Stimulated activated CD4-positive, alpha-beta T cell treated with anti-CD3 and anti-CD28 coated beads, Interleukin-1b, Interleukin-23, amount 100 ng/mL, for 24 hours (primary cell): ENCODE measurements around the gene PTGR1.
A peak's percentile ranks its signal among the peaks of the same experiment; 100 is the strongest.
"Not testable (repeated sequence)": the region's sequence is repeated elsewhere in the genome, so short reads cannot be mapped to it uniquely, and the experiment has no call there.

Experiments
- DNase-seq, 4 experiments: peaks; one replicate each; pipeline ENCODE4 v3.0.0-alpha.2; 2020; ENCODE audit warnings: low read depth in 4 of 4, low spot score in 1 of 4

The PTGR1 gene

GRCh38 chr9:111613436-111614040 lies 14.1 kb upstream of the PTGR1 start:
- no peak for DNase-seq

- no peak for DNase-seq
These were observed 11.4 kb upstream of the PTGR1 start for GRCh38 chr9:111610845-111611244.

- DNase-seq = no peak
These were observed 10.7 kb upstream of the PTGR1 start for GRCh38 chr9:111610149-111610548.

- DNase-seq = no peak
These were observed 5.7 kb upstream of the PTGR1 start for GRCh38 chr9:111605041-111605559.

GRCh38 chr9:111604054-111604615 lies 4.7 kb upstream of the PTGR1 start:
- DNase-seq = no peak

GRCh38 chr9:111603041-111603440 lies 3.6 kb upstream of the PTGR1 start:
- no peak for DNase-seq

GRCh38 chr9:111601237-111602018 lies 2.0 kb upstream of the PTGR1 start:
- DNase-seq = no peak

GRCh38 chr9:111599955-111600343 lies 502 bp upstream of the PTGR1 start:
- no peak for DNase-seq

- no peak for DNase-seq
These were observed 735 bp downstream of the PTGR1 start for GRCh38 chr9:111598733-111599091.

GRCh38 chr9:111597852-111598732 lies 1.4 kb downstream of the PTGR1 start:
- peak in 1 of 4 experiments; percentile 26 for DNase-seq

- no peak for DNase-seq
These were observed 10.6 kb downstream of the PTGR1 start for GRCh38 chr9:111588846-111589245.

GRCh38 chr9:111586378-111586777 lies 13.1 kb downstream of the PTGR1 start:
- no peak for DNase-seq

- no peak for DNase-seq
These were observed 16.6 kb downstream of the PTGR1 start for GRCh38 chr9:111582888-111583287.

GRCh38 chr9:111572950-111573604 lies 26.4 kb downstream of the PTGR1 start:
- DNase-seq = no peak

GRCh38 chr9:111568127-111568526 lies 31.3 kb downstream of the PTGR1 start:
- DNase-seq = not testable (repeated sequence)

- DNase-seq = no peak
These were observed 33.2 kb downstream of the PTGR1 start for GRCh38 chr9:111566234-111566633.

GRCh38 chr9:111561165-111561719 lies 38.2 kb downstream of the PTGR1 start:
- no peak for DNase-seq

- no peak for DNase-seq
These were observed 40.3 kb downstream of the PTGR1 start for GRCh38 chr9:111559000-111559610.

- not testable (repeated sequence) for DNase-seq
These were observed 44.0 kb downstream of the PTGR1 start for GRCh38 chr9:111555425-111555824.

GRCh38 chr9:111548623-111549022 lies 50.8 kb downstream of the PTGR1 start:
- no peak for DNase-seq
